SJCRH30 (cell line): ENCODE data around the gene ZCCHC2. TPM values are rescaled to one million over a fixed set of nuclear protein-coding genes. Genes with fewer than 3 reads are reported as not detected.
A peak's percentile ranks its signal among the peaks of the same experiment; 100 is the strongest.

Experiments
- DNase-seq, 2 experiments: peaks; one replicate each; pipeline ENCODE4 v3.0.0-alpha.2; 2015 to 2020
- H3K27ac ChIP-seq: fragments of 250-450 bp; sonication (Bioruptor Pico); 2 replicates; pipeline ENCODE4 v1.5.1; 2020; ENCODE audit warnings: mild to moderate bottlenecking, moderate library complexity
- H3K27me3 ChIP-seq: fragments of 250-450 bp; sonication (Bioruptor Pico); 2 replicates; pipeline ENCODE4 v1.5.1; 2020; ENCODE audit warnings: mild to moderate bottlenecking, moderate library complexity
- H3K36me3 ChIP-seq: fragments of 250-450 bp; sonication (Bioruptor Pico); 2 replicates; pipeline ENCODE4 v1.5.1; 2020; ENCODE audit warnings: mild to moderate bottlenecking, moderate library complexity
- H3K4me1 ChIP-seq: fragments of 250-450 bp; sonication (Bioruptor Pico); 2 replicates; pipeline ENCODE4 v1.5.1; 2020; ENCODE audit warnings: mild to moderate bottlenecking, moderate library complexity
- H3K4me3 ChIP-seq: fragments of 250-450 bp; sonication (Bioruptor Pico); 2 replicates; pipeline ENCODE4 v1.5.1; 2020; ENCODE audit warnings: mild to moderate bottlenecking, moderate library complexity
- H3K9me3 ChIP-seq: fragments of 250-450 bp; sonication (Bioruptor Pico); replicated peaks from 2 replicates; pipeline ENCODE4 v1.5.1; 2020; ENCODE audit warnings: mild to moderate bottlenecking, moderate library complexity
- total RNA-seq: library from RNA; depleted of rRNA; stranded (reverse); fragments of >200 nt; shearing (Covaris generic); gene quantifications from 2 replicates; pipeline ENCODE4 v1.2.3, GENCODE V29; 2014; rRNA removed

Gene ZCCHC2
- total RNA-seq, 1 experiment from 2014 or later = 4.5 TPM

GRCh38 chr18:62611453-62612288, 88.8 kb downstream of the ZCCHC2 start:
- no peak for DNase-seq

GRCh38 chr18:62612289-62612645, 89.4 kb downstream of the ZCCHC2 start:
- H3K27ac ChIP-seq = no peak overlapping the region
- no peaks in the 10 kb centered on the region for H3K4me1 ChIP-seq
- H3K27me3 ChIP-seq = no peaks in the 10 kb centered on the region
- H3K36me3 ChIP-seq = no peaks in the 10 kb centered on the region
- H3K4me3 ChIP-seq = no peak overlapping the region
- DNase-seq = no peak
- H3K9me3 ChIP-seq = no peaks in the 10 kb centered on the region

More at GRCh38 chr18:62611453-62612288, 88.8 kb downstream of the ZCCHC2 start:
- no peaks in the 10 kb centered on the region for H3K36me3 ChIP-seq
- H3K27me3 ChIP-seq = no peaks in the 10 kb centered on the region
- peak overlapping the region; percentile 46 for H3K4me3 ChIP-seq
- no peaks in the 10 kb centered on the region for H3K9me3 ChIP-seq
- no peaks in the 10 kb centered on the region for H3K4me1 ChIP-seq
- no peak overlapping the region for H3K27ac ChIP-seq

GRCh38 chr18:62612776-62613175, 90.0 kb downstream of the ZCCHC2 start:
- no peak for DNase-seq
- Histone ChIP-seq H3K9me3 (no peaks in the 10 kb centered on the region), H3K27me3 (no peaks in the 10 kb centered on the region), H3K27ac (no peak overlapping the region), H3K36me3 (no peaks in the 10 kb centered on the region), H3K4me3 (no peak overlapping the region), H3K4me1 (no peaks in the 10 kb centered on the region)

GRCh38 chr18:62614494-62614893, 91.7 kb downstream of the ZCCHC2 start:
- DNase-seq = no peak

GRCh38 chr18:62616331-62616805, 93.5 kb downstream of the ZCCHC2 start:
- H3K9me3 ChIP-seq = no peaks in the 10 kb centered on the region
- no peak overlapping the region for H3K27ac ChIP-seq
- H3K36me3 ChIP-seq = no peaks in the 10 kb centered on the region
- DNase-seq = no peak
- no peak overlapping the region for H3K4me3 ChIP-seq
- no peaks in the 10 kb centered on the region for H3K27me3 ChIP-seq
- H3K4me1 ChIP-seq = no peaks in the 10 kb centered on the region

More at GRCh38 chr18:62614494-62614893, 91.7 kb downstream of the ZCCHC2 start:
- Histone ChIP-seq H3K27me3 (no peaks in the 10 kb centered on the region), H3K9me3 (no peaks in the 10 kb centered on the region), H3K4me1 (no peaks in the 10 kb centered on the region), H3K36me3 (no peaks in the 10 kb centered on the region), H3K27ac (no peak overlapping the region), H3K4me3 (no peak overlapping the region)

- Histone ChIP-seq H3K36me3 (no peaks in the 10 kb centered on the region), H3K9me3 (no peaks in the 10 kb centered on the region), H3K27ac (no peak overlapping the region), H3K4me1 (no peaks in the 10 kb centered on the region), H3K4me3 (no peak overlapping the region), H3K27me3 (no peaks in the 10 kb centered on the region)
- DNase-seq = no peak
These were observed 95.2 kb downstream of the ZCCHC2 start for GRCh38 chr18:62617793-62618591.

GRCh38 chr18:62618735-62619134, 95.9 kb downstream of the ZCCHC2 start:
- no peaks in the 10 kb centered on the region for H3K27me3 ChIP-seq
- DNase-seq = no peak
- H3K9me3 ChIP-seq = no peaks in the 10 kb centered on the region
- H3K4me3 ChIP-seq = no peak overlapping the region
- H3K27ac ChIP-seq = no peak overlapping the region
- H3K36me3 ChIP-seq = no peaks in the 10 kb centered on the region
- no peaks in the 10 kb centered on the region for H3K4me1 ChIP-seq

GRCh38 chr18:62621546-62621945, 98.7 kb downstream of the ZCCHC2 start:
- no peaks in the 10 kb centered on the region for H3K27me3 ChIP-seq
- H3K36me3 ChIP-seq = no peaks in the 10 kb centered on the region
- H3K4me1 ChIP-seq = no peaks in the 10 kb centered on the region
- no peak overlapping the region for H3K4me3 ChIP-seq
- no peaks in the 10 kb centered on the region for H3K9me3 ChIP-seq
- no peak overlapping the region for H3K27ac ChIP-seq
- no peak for DNase-seq

- no peaks in the 10 kb centered on the region for H3K9me3 ChIP-seq
- H3K36me3 ChIP-seq = no peaks in the 10 kb centered on the region
- H3K27me3 ChIP-seq = no peaks in the 10 kb centered on the region
- no peak overlapping the region for H3K27ac ChIP-seq
- no peak for DNase-seq
- no peaks in the 10 kb centered on the region for H3K4me1 ChIP-seq
- no peak overlapping the region for H3K4me3 ChIP-seq
These were observed 102.2 kb downstream of the ZCCHC2 start for GRCh38 chr18:62625019-62625418.

Other genes with a start within 250 kb of the ZCCHC2 start
- 0.08 TPM in 2 replicates for gene TNFRSF11A, start 197.7 kb upstream of the ZCCHC2 start, total RNA-seq
- 8.0 and 10.9 TPM in 2 replicates for gene PHLPP1, start 192.5 kb downstream of the ZCCHC2 start, total RNA-seq